Measurements from ENCODE around the gene SOX30. TPM values are rescaled to one million over a fixed set of nuclear protein-coding genes. Genes with fewer than 3 reads are reported as not detected.

Gene SOX30
- polyA plus RNA-seq, 3 donors, result 0.65 to 0.83 (median 0.83) TPM

DNA sequence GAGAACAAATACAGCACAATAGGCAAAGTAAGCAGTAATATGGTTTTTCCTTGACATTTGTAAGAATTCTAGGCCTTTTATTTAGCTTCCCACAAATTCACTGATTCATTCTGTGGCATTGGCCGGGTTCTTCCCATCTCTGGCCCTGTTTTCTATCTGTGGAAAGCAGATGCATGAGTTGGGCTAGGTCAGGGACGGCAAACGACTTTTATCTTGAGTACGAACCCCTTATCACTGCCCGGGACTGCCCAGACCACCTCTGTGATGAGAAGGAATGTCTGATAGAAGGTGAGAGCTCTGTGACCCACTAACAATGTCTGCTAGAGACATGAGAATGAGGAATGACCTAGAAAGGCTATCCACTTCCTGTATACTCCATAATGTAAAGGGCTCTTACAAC lies 41.2 kb downstream of the SOX30 start:
- no peak for DNase-seq (ENCODE audit: low read depth in 3 of 3, low spot score in 2 of 3)

DNA sequence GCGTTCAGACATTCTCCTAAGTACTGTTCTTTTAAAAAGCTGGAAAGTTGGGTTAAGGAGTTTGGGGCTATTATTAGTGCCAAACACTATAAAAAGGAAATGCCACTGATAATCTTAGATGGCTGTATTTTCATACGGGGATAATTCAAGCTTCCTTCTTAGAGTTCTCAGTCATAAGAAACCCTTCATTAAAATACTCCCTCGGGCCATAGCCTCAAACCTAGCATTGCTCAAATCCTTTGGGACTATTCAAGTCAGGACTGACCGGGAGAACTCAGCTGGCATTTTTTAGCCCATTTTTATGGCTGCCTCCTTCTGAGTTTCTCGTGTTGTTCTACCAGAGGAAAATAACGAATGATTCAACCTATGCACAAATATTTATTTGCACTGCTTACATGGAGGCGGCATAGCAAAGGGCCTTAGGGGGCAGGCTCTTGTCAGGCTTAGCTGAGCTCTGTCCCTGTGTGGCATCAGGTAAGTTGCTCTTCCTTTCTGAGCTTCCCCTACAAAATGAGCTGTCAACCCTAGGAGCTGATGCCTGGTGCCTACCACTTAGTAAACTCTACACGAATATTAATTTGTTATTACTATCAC lies 43.2 kb downstream of the SOX30 start:
- no peak for DNase-seq (ENCODE audit: low read depth in 3 of 3, low spot score in 2 of 3)

DNA sequence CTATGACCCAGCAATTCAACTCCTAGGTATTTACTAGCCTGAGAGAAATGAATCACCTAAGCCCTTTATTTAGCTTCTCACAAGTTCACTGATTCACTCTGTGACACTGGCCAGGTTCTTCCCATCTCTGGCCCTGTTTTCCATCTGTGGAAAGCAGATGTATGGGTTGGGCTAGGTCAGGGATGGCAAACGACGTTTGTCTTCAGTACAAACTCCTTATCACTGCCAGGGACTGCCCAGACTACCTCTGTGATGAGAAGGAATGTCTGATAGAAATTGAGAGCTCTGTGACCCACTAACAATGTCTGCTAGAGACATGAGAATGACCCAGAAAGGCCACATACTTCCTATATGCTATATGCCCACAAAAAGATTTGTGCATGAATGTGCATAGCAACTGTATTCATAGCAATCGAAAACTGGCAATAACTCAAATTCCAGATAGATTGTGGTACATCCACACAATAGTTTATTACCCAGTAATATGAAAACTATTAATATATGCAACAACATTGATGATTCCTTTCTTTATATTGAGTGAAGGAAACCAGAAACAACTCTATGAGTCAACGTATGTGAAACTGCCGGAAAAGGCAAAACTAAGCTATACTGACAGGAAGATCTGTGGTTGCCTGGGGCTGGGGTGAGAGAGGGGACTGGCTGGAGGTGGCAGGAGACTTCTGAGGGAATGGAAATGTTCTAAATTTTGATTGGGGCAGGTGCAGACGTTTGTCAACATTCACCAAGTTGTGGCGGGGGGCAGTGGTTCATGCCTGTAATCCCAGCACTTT lies 44.7 kb downstream of the SOX30 start:
- DNase-seq (ENCODE audit: low read depth in 3 of 3, low spot score in 2 of 3), result no peak

DNA sequence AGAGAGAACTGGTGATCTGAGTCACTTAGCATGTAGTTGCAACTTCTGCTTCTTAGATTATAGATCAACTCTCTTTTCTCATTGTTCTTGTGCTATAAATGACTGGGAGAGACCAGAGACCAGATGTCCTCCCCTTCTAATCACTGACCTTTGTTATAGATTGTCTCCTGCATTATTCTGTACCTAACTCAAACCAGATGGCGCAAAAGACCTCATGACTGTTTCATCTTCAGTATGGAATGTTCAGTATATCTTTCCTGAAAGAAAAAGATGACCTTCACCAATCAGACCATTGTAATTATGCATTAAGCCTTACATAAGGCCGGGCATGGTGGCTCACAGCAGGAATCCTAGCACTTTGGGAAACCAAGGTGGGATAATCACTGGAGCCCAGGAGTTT lies 46.2 kb downstream of the SOX30 start:
- DNase-seq (ENCODE audit: low read depth in 3 of 3, low spot score in 2 of 3), result no peak

DNA sequence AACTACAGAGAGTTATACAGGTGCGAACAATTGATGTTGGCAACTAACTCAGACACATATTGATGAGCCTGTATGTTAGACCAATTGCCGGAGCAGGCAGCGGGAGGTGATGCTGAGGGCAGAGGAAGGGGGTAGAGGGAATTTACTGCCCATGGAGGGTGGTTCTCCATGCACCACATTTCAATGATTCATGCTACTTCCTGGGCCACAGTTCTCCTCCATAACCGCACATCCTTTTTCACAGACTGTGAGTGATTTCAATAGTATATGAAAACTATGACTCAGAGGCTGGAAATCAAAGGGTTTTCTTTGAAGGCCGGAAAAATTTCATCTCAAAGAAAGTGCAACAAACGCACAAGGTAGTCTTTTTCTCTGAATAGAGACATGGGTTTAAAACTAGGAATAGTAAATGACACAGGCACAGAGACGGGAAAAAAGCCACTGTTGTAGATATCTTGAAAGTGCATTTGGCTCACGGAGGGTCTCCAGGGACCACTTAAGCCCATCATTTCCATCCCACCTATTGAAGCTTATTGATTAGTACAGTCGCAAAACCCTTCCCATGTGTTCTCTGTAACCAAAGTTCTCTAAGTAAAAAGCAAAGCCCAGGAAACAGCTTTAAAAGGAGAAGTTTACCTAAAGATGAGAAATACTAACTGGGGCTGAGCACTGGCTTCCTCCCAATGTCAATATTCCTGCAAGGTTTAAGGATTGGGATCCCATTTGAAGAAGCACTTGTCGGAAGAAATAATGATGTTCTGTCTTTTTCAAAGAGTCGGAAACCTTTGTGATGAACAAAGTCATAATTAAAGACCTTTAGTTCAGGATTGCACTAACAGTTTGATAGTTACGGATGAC lies 48.7 kb downstream of the SOX30 start:
- no peak for DNase-seq (ENCODE audit: low read depth in 3 of 3, low spot score in 2 of 3)

DNA sequence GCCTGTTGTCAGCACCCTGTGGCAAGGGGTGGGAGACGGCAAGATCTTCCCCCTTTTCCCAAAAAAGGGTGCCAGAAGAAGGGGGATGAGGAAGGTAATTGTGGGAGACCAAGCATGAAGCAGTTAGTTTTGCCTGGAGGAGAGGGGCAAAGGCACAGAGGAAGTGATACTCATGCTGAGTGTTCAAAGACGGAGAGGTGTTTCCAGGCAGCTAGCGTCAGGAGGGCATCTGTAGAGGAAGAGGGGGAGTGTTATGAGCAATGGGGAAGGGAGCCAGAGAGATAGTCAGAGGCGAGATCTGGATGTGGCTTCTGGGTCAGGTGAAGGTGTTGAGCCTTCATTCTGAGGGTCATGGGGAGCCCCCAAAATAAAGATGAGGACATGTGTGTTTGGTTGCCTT lies 49.7 kb downstream of the SOX30 start:
- DNase-seq (ENCODE audit: low read depth in 3 of 3, low spot score in 2 of 3), result no peak

DNA sequence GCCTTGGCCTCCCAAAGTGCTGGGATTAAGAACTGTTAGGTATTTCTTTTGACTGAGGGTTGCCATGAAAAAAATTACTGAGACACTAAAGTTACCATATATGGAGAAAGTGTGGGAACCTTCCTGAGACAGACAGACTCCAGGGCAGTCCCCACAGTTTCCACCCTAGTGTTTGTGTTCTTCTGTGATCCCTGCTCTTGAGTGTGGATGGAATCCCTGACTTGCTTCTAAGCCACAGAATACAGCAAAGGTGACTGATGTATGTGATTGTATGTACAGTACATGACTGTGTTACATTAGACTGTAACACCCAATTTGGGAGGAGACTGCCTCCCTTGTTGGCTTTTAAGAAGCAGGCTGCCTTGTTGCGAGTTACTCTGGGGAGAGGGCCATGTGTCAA lies 52.0 kb downstream of the SOX30 start:
- no peak for DNase-seq (ENCODE audit: low read depth in 3 of 3, low spot score in 2 of 3)

DNA sequence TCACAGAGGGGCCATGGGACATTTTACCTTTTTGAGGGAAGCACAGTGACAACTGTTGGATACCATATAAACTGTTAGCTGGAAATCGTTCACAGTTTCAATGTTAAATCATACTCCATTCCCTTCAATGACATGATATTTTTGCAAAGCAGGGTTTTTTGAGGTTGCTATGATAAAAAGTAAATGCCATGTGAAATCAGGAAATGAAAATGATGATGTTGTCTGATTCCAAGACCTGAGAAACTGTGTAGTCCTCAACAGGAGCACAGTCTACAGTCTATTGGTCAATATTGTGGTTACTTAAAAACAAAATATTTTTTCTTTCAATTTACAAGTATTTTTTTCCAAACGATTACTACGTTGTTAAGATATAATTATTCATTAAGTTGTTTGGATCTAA lies 52.7 kb downstream of the SOX30 start:
- DNase-seq (ENCODE audit: low read depth in 3 of 3, low spot score in 2 of 3), result no peak

DNA sequence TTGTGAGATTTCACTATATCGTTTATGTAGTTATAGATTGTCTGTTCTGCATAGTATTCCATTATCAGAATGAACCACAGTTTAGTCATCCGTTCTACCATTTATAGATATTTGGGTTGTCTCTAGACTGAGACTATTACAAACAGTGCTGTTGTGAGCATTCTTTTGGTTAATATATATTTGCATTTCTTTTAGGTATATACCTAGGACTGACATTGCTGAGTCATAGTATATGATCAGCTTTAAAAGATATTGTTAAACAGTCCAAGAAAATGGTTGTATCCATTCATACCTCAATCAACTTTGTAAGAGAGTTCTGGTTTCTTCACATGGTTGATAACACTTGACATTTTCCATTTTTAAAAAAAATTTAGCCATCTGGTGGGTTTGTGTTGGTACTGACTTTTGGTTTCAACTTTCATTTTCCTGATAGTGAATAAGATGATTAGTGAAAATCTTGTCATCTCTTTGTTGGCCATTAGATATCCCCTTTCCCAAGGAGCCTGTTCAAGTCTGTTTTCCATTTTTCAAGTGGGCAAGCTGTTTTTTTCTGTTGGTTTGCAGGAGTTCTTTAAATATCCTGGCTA lies 53.8 kb downstream of the SOX30 start:
- no peak for DNase-seq (ENCODE audit: low read depth in 3 of 3, low spot score in 2 of 3)

DNA sequence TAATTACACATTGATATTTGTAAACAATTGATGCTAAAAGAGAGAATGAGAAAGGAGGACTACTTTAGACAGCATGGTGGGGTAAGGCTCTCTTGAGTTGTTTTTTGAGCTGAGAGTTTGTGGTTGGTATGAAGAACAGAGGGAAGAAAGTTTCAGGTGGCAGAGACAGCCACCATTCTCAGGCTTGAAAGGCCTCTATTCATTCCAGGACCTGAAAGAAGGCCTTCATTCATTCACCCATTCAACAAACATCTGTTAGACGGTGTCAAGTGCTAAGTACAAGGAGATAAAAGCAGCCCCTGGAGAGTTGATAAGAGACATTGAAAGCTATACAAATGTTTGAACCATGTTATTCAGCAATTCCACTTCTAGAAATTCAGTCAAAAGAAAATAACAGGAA lies 55.0 kb downstream of the SOX30 start:
- no peak for DNase-seq (ENCODE audit: low read depth in 3 of 3, low spot score in 2 of 3)

DNA sequence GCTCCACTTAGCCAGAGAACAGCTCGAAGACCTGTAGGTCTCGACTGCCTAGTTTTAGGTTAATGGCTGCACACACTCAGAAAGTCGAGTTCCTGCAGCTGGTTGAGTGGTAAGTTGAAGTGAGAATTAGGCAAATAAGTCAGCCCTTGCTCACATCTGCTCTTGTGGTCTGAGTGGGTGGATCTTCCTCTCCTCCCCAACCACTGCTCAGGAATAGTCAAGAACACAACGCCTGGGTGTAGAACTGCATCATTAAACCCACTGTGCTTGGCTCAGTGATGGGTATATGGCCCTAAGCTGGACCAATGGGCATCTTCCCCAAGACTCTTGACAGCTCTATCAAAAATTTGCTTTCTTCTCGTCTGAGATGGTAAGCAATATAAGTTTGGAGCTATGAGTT lies 55.8 kb downstream of the SOX30 start:
- DNase-seq (ENCODE audit: low read depth in 3 of 3, low spot score in 2 of 3), result no peak

DNA sequence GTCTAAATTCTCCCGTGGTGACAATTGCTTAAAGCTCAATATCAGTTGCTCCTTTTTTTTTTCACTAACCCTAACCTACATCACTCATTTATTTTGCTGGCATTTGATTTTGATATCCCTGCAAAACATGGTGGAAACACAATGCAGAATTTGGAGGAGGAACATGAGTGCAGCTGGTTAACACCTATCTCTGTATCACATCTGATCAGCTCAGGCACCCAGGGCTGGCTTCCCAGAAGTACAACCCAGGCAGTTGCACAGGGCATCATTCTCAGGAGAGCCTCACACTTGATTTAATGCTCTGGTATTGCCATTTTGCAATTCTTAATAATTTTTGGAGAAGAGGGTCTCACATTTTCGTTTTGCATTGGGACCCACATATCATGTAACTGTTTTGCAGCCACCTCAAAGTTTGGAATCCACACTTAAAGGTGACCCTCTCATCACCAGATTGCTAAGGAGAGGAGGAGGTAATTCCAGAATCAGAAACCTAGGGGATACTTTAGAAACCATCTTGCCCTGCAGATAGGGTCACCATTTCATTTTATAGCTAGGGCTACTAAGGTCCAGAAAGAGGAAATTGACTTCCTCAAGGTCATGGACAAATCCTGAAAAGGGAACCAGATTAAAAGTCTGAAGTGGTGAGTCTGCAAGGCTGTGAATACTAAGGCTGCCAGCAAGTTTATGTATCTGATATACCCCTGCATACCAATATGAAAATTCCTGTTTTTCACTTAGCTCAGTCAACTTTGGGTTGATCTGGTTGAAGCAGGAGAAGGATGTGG lies 57.4 kb downstream of the SOX30 start:
- DNase-seq (ENCODE audit: low read depth in 3 of 3, low spot score in 2 of 3), result no peak

DNA sequence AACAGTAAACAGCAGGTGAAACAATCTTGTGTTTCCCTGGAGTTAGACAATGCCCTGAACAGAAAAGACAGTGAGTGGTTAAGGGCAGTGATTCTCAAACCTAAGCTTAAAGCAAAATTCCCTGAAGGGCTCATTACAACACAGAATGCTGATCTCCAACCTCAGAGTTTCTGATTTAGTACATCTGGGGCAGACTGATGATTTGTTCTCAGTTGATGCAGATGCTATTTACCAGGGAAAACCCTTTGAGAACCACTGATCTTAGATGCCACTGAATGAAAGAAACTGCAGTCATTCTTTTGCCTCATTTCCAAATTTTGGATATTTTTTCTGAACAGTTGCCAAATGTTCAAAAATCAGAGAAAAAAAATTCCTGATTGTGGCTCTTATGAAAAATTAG lies 58.0 kb downstream of the SOX30 start:
- DNase-seq (ENCODE audit: low read depth in 3 of 3, low spot score in 2 of 3), result no peak

DNA sequence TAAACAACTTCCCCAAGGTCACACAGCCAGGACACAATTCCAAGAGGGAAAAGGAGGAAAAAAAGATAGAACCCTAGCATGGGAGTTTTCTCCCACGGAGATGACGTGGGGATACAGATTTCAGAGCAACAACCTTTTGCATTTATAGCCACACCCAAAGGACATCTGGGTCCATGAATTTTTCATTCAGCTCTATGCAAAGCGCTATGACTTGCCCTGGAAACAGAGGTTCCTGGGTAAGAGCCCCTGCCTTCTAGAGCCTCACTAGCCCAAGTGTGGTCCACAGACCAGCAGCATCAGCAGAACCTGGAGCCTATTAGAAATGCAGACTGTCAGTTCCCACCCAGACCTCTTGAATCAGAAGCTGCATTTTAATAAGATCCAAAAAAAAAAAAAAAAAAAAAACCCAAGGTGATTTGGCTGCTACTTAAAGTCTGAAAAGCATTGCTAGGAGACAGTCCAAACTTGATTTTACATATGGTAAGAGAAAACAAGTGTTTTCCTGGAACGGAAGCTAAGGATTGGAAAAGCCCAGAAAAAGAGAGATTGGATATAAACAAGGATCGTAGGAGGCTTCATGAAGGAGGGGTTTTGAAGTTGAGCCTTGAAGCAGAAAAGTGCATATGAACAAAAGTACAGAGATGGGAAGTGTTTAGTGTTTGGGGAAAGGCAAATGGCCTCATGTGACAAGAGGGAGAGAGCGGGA lies 59.0 kb downstream of the SOX30 start:
- no peak for DNase-seq (ENCODE audit: low read depth in 3 of 3, low spot score in 2 of 3)

DNA sequence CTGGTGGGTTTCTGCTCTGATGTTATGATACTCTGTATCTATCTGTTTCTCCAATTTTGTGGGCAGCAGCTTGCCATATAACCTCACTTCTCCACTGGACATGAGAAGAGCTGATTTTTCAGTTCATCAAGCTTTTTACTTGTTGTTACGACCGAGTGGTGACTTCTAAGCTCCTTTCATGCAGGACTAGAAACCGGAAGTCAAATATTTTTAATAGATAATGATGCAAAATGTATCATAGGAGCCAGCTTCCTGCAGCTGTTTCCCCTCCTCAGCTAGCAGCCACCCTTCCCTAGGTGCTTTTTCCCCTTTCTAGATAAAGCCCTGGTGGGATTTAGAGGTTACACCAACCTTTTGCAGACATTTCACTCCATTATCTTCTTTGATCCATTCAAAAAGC lies 59.6 kb downstream of the SOX30 start:
- no peak for DNase-seq (ENCODE audit: low read depth in 3 of 3, low spot score in 2 of 3)

DNA sequence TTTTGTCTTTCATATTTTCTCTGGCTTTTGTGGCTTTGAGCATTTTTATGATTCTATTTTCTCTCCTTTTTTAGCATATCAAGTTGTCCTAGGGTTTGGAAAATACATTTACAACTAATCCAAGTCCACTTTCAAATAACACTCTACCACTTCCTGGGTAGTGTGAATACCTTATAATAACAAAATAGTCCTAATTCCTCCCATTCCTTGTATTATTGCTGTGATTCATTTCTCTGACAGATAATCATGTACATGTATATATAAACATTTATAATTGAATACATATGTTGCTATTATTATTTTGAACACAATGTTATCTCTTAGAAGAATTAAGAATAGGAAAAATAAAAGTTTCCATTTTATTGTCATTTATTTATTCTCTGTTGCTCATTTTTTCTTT lies 61.8 kb downstream of the SOX30 start:
- DNase-seq (ENCODE audit: low read depth in 3 of 3, low spot score in 2 of 3), result no peak

DNA sequence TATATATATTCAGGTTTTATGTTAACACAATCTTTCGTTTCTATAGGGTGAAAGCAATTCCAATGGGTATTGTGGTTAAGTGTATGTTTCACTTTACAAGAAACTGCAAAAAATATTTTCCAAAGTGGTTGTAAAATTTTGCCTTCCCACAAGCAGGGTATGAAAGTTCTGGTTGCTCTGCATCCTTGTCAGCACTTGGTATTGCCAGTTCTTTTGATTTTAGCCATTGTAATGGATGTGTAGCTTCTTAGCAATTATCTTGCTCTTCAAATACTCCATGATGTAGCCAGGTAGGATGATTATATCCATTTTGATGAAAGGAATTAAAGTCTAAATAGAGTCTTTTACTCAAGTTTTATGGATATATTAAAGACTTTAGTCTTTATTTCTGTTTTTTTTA lies 67.6 kb downstream of the SOX30 start:
- no peak for DNase-seq (ENCODE audit: low read depth in 3 of 3, low spot score in 2 of 3)

DNA sequence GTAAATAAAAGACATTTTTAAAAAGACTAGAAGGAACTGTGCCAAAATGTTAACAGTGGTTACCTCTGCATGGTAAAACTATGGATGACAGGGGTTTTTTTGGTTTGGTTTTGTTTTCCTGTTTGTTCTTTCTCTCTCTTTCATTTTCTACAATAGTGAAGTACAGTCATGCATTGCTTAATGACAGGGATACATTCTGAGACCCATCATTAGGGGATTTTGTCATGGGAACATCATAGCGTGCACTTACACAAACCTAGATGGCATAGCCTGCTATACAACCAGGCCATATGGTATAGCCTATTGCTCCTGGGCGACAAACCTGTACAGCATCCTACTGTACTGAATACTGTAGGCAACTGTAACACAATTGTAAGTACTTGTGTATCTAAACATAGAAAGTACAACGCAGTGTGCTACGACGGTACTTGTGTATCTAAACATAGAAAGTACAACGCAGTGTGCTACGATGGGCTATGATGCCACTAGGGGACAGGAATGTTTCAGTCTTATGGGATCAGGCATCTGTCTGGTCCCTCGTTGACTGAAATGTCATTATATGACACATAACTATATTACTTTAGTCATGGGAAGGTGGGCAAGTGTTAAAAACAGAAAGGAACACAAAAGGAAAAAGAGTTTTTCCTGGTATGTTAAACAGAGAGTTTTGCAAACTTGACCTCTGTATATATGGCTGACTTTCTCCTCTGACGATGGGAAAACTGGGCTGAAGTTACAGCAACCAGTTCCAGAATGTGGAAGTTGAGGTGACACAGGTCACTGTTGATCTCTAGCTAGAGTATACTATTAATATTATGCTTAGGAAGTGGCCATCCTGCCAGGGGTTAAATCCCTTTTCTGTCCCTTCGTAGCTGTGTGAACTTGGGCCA lies 69.3 kb downstream of the SOX30 start:
- no peak for DNase-seq (ENCODE audit: low read depth in 3 of 3, low spot score in 2 of 3)

DNA sequence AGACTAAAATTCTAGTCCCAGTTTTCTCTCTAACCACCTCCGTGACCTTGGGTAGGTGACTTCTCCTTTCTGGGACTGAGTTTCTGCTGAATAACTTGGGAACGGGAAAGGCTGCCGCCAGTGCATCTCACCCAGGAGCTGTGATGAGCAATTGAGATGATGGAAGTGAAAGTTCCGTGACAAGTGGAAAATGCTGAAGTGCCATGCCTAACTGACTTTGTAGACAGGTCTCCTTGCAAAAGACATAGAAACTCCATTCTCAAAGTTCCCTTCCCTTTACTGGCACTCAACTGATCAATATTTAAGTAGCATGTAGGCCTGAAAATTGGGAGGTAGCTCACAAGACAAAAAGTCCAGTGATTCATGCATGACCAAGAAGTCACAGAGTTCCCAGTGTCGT lies 70.3 kb downstream of the SOX30 start:
- no peak for DNase-seq (ENCODE audit: low read depth in 3 of 3, low spot score in 2 of 3)

Data from right renal cortex interstitium (tissue), 3 donors.